ENCODE data around the gene BTBD2.
"Not testable (repeated sequence)": the region's sequence is repeated elsewhere in the genome, so short reads cannot be mapped to it uniquely, and the experiment has no call there.

BTBD2 gene

DNA sequence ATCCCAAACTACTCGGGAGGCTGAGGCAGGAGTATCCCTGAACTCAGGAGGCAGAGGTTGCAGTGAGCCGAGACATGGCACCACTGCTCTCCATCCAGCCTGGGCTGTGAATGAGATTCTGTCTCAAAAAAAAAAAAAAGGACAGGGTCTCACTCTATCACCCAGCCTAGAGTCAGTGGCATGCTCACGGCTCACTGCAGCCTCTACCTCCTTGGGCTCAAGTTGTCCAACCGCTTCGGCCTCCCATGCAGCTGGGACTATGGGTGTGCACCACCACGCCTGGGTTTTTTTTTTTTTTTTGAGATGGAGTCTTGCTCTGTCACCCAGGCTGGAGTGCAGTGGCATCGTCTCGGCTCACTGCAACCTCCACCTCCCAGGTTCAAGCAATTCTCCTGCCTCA, 20.9 kb upstream of the BTBD2 start:
- POLR2A ChIA-PET (ENCODE audit: low non-redundant PET), result no interaction called here
- CTCF ChIA-PET, result interaction anchor here (1.1 kb wide), 1 partner anchor 16 kb away, joined by 3 read pairs; no protein-coding TSS in a partner anchor

DNA sequence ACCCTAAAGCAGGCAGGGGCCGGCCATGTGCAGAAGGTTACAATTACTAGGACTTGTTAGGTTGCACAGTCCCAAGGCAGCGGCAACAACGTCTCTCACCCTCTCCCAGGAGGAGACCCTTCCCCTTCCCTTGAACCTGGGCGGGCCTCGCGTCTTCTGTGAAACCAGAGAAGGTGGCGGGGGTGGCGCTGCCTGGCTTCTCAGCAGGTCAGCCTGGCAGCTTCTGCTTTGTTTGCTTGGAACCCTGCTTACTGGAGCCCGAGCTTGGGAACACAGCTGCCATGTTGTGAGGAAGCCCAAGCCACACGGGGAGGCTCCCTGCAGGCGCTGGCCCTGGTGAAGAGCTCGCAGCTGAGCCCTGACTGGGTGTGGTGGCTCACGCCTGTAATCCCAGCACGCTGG, 20.1 kb upstream of the BTBD2 start:
- peak overlapping the region; percentile 99 for H3K27ac ChIP-seq
- ChIA-PET CTCF (interaction anchor here (0.6 to 1.1 kb wide), 2 partner anchors 14 to 15 kb away, joined by 3 to 5 read pairs; no protein-coding TSS in a partner anchor), POLR2A (ENCODE audit: low non-redundant PET) (interaction anchor here (0.6 to 0.7 kb wide), 2 partner anchors 15 to 144 kb away, joined by 4 to 5 read pairs; no protein-coding TSS in a partner anchor)
- DNase-seq (ENCODE audit: low spot score), result no peak
- TF ChIP-seq, protein P1, sequence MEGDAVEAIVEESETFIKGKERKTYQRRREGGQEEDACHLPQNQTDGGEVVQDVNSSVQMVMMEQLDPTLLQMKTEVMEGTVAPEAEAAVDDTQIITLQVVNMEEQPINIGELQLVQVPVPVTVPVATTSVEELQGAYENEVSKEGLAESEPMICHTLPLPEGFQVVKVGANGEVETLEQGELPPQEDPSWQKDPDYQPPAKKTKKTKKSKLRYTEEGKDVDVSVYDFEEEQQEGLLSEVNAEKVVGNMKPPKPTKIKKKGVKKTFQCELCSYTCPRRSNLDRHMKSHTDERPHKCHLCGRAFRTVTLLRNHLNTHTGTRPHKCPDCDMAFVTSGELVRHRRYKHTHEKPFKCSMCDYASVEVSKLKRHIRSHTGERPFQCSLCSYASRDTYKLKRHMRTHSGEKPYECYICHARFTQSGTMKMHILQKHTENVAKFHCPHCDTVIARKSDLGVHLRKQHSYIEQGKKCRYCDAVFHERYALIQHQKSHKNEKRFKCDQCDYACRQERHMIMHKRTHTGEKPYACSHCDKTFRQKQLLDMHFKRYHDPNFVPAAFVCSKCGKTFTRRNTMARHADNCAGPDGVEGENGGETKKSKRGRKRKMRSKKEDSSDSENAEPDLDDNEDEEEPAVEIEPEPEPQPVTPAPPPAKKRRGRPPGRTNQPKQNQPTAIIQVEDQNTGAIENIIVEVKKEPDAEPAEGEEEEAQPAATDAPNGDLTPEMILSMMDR (conservative IDR thresholded peaks at IDR 0.05; ENCODE audit: low read depth), result no peak

More for the DNA sequence above, 20.9 kb upstream of the BTBD2 start:
- H3K27ac ChIP-seq, result peak overlapping the region; percentile 99
- TF ChIP-seq, protein P1 (conservative IDR thresholded peaks at IDR 0.05; ENCODE audit: low read depth), result no peak
- no peak for DNase-seq (ENCODE audit: low spot score)

DNA sequence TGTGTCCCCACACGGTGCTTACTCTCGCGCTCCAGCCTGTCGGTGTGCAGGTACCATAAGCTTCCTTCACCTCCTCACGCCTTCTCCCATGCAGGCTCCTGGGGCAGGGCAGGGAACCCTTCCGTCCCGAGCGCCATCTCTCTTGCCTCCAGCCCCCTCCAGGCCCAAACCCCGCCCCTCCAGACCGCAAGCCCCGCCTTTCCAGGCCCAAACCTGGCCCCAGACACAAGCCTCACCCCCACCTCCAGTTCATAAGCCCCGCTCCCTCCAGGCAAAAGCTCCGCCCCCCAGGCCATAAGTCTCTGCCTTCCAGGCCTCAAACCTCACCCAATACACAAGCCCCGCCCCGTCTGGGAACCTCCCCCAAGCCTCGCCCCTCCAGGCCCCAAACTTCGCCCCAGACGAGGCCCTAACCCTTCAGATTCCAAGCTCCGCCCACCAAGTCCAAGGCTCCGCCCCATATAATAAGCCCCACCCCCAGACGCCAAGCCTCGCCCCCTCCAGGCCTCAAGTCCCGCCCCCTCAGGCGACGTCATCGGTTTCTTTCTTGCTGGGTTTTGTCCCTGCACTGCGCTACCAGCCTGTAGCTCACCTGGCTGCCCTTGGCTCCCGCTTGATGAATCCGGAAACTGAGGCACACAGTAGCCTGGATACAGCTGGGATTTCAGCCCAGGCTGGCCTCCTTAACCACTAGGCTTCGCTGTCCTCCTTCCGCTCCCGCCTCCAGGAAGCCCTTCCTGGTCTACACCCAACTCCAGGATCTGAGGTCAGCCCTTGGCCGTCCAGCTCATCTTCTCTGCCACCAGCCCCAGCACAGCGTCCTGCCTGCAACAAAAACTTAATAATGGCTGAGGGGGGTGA, 19.4 kb upstream of the BTBD2 start:
- ChIA-PET CTCF (interaction anchor here (0.6 to 1.1 kb wide), 3 partner anchors 14 to 35 kb away, joined by 3 to 5 read pairs (median 3); no protein-coding TSS in a partner anchor), POLR2A (ENCODE audit: low non-redundant PET) (interaction anchor here (0.6 to 0.7 kb wide), 2 partner anchors 15 to 143 kb away, joined by 4 to 5 read pairs; no protein-coding TSS in a partner anchor)
- TF ChIP-seq, protein P1 (conservative IDR thresholded peaks at IDR 0.05; ENCODE audit: low read depth), result no peak
- DNase-seq (ENCODE audit: low spot score), result peak; percentile 64
- H3K27ac ChIP-seq, result peak overlapping the region; percentile 99

DNA sequence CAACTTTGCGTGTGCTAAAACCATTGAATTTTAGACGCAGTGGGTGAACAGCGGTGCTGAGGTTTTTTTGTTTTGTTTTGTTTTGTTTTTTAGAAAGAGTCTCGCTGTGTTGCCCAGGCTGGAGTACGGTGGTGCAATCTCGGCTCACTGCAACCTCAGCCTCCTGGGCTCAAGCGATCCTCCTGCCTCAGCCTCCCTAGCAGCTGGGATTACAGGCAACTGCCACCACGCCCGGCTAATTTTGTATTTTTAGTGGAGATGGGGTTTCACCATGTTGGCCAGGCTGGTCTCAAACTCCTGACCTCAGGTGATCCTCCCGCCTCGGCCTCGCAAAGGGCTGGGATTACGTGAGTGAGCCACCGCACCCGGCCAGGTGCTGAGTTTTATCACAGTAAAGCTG, 18.7 kb upstream of the BTBD2 start:
- POLR2A ChIA-PET (ENCODE audit: low non-redundant PET), result not testable (repeated sequence)

DNA sequence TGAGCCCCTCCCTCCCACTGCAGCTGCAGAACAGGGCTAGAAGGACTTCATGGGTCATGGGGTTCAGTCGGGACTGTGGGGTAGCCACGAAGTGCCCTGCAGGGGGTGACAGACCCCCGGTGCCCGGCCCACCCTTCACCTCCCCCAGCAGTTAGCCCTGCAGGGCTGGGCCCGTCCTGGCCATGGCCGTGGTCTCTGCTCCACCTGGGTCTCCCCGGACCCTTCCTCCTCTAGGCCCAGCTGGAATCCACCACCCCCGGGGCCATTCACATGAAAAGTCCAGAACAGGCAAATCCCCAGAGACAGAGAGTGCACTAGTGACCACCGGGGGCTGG, 18.3 kb upstream of the BTBD2 start:
- CTCF ChIA-PET, result interaction anchor here (0.8 kb wide), 1 partner anchor 36 kb away, joined by 3 read pairs; no protein-coding TSS in a partner anchor
- H3K27ac ChIP-seq, result peak overlapping the region; percentile 99
- TF ChIP-seq, protein P1 (conservative IDR thresholded peaks at IDR 0.05; ENCODE audit: low read depth), result no peak
- DNase-seq (ENCODE audit: low spot score), result no peak
- POLR2A ChIA-PET (ENCODE audit: low non-redundant PET), result no interaction called here

More for the DNA sequence above, 18.7 kb upstream of the BTBD2 start:
- CTCF ChIA-PET, result interaction anchor here (0.8 kb wide), 1 partner anchor 36 kb away, joined by 3 read pairs; no protein-coding TSS in a partner anchor
- not testable (repeated sequence) for DNase-seq (ENCODE audit: low spot score)
- peak overlapping the region; percentile 99 for H3K27ac ChIP-seq

DNA sequence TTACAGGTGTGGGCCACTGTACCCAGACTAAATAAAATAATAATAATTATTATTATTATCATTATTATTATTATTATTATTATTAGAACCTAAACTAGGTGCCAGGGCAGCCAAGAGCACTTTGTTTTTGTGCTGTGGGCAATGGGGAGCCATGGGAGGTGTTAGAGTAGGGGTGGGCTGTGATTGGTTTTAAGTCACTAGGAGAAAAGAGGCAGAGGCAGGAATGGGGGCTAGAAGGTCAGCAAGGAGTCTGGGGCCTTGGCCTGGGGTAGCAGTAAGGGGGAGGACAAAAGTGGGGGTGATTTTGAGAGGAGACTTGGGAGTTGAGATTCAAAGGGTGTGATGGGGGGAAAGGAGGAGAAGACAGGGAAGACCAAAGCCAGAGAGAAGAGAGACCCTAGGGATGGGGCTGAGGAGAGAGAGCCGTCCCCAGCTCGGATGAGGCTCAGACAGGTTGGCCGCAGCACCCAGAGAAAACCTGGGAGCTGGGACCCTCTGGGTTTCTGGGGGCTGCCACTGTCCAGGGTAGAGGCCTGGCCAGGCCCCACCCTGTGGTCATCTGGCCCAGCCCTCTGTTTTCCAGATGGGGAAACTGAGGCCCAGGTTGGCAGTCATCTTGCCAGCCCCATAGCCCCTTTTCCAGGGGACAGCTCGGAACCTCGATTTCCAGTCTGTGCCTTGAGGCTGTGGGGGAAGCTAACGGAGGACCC, 17.8 kb upstream of the BTBD2 start:
- peak overlapping the region; percentile 99 for H3K27ac ChIP-seq
- no peak for DNase-seq (ENCODE audit: low spot score)
- ChIA-PET CTCF (interaction anchor here (0.6 to 1.2 kb wide), 2 partner anchors 103 to 604 kb away, joined by 3 read pairs; no protein-coding TSS in a partner anchor), POLR2A (ENCODE audit: low non-redundant PET) (interaction anchor here (0.5 kb wide), 1 partner anchor 241 kb away, joined by 4 read pairs; no protein-coding TSS in a partner anchor)
- TF ChIP-seq, protein P1 (conservative IDR thresholded peaks at IDR 0.05; ENCODE audit: low read depth), result no peak

Data from RWPE1 (cell line).